Measurements from ENCODE around the gene PATL2. TPM values are rescaled to one million over a fixed set of nuclear protein-coding genes. Genes with fewer than 3 reads are reported as not detected.

PATL2 gene
- total RNA-seq, 1 donor from 2014 or later: 0.33 TPM

DNA sequence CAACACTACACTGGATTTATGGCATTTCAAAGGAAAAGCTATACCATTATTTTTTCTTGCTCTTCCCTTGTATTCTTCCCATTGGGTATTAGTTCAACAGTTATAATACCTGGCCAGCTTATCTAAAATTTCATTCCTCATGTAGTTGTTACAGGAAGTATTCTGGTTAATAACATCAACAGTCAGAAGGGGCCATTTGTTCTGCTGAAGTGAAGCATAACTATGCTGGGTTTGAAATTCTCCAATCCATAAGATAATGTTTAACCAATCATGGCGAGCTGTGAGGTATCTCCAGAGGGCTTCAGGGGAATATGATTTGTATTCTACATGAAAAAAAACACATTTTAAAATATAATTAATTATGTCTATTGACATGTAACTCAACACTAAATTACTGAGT, 91.0 kb downstream of the PATL2 start:
- Histone ChIP-seq H3K36me3 (ENCODE audit: control insufficient read depth, insufficient read depth, low read length) (no peaks in the 10 kb centered on the region), H3K4me3 (ENCODE audit: low read depth, low read length) (no peak overlapping the region), H3K27me3 (ENCODE audit: control insufficient read depth, insufficient read depth, low read length) (no peaks in the 10 kb centered on the region)
- TF ChIP-seq, protein P1, sequence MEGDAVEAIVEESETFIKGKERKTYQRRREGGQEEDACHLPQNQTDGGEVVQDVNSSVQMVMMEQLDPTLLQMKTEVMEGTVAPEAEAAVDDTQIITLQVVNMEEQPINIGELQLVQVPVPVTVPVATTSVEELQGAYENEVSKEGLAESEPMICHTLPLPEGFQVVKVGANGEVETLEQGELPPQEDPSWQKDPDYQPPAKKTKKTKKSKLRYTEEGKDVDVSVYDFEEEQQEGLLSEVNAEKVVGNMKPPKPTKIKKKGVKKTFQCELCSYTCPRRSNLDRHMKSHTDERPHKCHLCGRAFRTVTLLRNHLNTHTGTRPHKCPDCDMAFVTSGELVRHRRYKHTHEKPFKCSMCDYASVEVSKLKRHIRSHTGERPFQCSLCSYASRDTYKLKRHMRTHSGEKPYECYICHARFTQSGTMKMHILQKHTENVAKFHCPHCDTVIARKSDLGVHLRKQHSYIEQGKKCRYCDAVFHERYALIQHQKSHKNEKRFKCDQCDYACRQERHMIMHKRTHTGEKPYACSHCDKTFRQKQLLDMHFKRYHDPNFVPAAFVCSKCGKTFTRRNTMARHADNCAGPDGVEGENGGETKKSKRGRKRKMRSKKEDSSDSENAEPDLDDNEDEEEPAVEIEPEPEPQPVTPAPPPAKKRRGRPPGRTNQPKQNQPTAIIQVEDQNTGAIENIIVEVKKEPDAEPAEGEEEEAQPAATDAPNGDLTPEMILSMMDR (IDR thresholded peaks at IDR 0.05; ENCODE audit: insufficient read depth, low read length, poor library complexity, severe bottlenecking): no peak
- DNase-seq (ENCODE audit: low read depth): no peak

DNA sequence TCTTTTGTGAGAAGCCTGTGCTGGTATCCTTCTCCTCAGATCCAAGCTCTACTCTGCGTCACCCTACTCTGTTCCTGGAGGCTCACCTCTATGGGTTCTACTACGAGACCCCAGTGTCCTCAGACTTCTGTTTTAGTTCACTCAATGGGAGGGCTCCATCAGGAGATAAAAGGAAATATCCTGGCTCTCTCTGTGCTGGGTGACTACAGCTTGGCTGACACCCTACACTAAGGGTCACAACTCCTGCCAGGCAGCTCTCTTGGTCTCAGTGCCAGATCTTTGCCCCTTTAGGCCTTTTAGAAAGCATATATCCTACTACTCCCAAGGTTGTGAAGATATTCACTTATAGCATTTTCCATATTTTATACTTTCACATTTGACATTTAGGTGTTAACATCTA, 94.1 kb downstream of the PATL2 start:
- H3K27me3 ChIP-seq (ENCODE audit: control insufficient read depth, insufficient read depth, low read length): no peaks in the 10 kb centered on the region
- no peak for DNase-seq (ENCODE audit: low read depth)
- no peaks in the 10 kb centered on the region for H3K36me3 ChIP-seq (ENCODE audit: control insufficient read depth, insufficient read depth, low read length)
- H3K4me3 ChIP-seq (ENCODE audit: low read depth, low read length): no peak overlapping the region
- TF ChIP-seq, protein P1 (IDR thresholded peaks at IDR 0.05; ENCODE audit: insufficient read depth, low read length, poor library complexity, severe bottlenecking): no peak

Other genes with a start within 250 kb of the PATL2 start
- 47.7 and 52.3 TPM in 2 replicates for gene EIF3J, start 174.2 kb downstream of the PATL2 start, total RNA-seq
- 63.3 and 68.5 TPM in 2 replicates for gene SPG11, start 47.7 kb downstream of the PATL2 start, total RNA-seq
- 853 and 956 TPM in 2 replicates for gene B2M, start 194 bp upstream of the PATL2 start, total RNA-seq
- 9.6 and 12.3 TPM in 2 replicates for gene TRIM69, start 25.2 kb upstream of the PATL2 start, total RNA-seq
- not detected in 2 replicates for gene TERB2, start 245.4 kb upstream of the PATL2 start, total RNA-seq